GM12865 (cell line): Measurements from ENCODE around the gene PGAM1.

Experiments
- DNase-seq: peaks from one replicate; pipeline ENCODE4 v3.0.0; 2010; ENCODE audit warnings: low read depth
- H3K4me3 ChIP-seq: 2 replicates; pipeline ENCODE4 v1.5.1; 2011; ENCODE audit warnings: mild to moderate bottlenecking, low read depth, low read length, control low read depth
- TF ChIP-seq, protein P1 (sequence below): IDR thresholded peaks from 2 replicates; pipeline ENCODE4 v1.5.1; 2011; ENCODE audit warnings: low read length, control low read depth, low read depth, inconsistent platforms; ENCODE audit not compliant: insufficient read depth; ENCODE audit errors: missing control alignments

PGAM1 gene

DNA sequence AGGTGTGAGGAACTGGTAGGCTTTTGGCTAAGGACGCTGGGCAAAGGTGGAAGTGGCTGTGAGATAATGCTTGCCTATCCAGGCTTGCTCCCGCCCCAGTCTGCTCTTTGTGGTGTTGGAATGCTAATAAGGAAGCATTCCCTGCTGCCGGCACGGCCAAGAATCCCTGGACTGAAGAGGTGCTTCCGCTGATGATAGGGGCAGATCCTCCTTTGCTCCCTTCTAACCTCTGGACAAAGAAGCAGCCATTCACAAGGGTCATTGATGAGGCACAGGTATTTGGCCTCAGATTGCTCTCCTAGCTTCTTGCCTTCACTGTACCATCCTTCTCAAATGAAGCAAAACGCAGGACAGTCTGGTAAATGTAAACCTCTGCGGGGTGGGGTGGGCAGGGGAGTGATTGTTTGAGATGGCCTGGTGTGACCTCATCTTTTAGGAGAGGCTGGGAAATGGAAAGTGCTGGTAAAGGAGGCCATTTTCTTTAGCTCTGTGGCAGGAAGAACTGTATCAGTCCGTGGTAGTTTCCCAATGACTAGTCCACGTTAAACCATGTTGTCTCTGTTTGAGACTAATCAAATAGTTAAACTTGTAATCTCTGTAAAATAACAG is 1.7 kb downstream of the PGAM1 start:
- H3K4me3 ChIP-seq: peak overlapping the region; percentile 99
- TF ChIP-seq, protein P1, sequence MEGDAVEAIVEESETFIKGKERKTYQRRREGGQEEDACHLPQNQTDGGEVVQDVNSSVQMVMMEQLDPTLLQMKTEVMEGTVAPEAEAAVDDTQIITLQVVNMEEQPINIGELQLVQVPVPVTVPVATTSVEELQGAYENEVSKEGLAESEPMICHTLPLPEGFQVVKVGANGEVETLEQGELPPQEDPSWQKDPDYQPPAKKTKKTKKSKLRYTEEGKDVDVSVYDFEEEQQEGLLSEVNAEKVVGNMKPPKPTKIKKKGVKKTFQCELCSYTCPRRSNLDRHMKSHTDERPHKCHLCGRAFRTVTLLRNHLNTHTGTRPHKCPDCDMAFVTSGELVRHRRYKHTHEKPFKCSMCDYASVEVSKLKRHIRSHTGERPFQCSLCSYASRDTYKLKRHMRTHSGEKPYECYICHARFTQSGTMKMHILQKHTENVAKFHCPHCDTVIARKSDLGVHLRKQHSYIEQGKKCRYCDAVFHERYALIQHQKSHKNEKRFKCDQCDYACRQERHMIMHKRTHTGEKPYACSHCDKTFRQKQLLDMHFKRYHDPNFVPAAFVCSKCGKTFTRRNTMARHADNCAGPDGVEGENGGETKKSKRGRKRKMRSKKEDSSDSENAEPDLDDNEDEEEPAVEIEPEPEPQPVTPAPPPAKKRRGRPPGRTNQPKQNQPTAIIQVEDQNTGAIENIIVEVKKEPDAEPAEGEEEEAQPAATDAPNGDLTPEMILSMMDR: no peak
- DNase-seq: peak; percentile 66

DNA sequence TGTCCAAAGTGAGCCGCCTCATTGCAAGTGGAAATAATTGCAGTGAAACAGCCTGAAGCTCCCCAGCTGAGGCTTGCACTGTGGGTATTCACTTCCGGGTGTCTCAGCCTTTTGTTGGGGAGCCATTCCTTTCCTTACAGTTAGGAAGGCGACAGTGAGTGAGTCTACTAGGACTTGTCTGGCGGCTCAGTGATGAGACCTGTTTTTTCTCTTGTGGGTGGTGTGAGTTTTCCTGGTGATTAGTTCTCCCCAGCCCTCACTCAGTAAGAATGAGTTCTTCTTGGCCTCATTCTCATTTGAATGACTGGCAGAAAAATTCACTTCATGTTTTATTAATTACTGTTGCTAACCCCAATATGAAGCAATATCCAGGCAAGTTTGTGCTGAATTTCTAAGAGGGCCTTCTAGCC is 2.6 kb downstream of the PGAM1 start:
- DNase-seq: peak; percentile 55
- TF ChIP-seq, protein P1: no peak

DNA sequence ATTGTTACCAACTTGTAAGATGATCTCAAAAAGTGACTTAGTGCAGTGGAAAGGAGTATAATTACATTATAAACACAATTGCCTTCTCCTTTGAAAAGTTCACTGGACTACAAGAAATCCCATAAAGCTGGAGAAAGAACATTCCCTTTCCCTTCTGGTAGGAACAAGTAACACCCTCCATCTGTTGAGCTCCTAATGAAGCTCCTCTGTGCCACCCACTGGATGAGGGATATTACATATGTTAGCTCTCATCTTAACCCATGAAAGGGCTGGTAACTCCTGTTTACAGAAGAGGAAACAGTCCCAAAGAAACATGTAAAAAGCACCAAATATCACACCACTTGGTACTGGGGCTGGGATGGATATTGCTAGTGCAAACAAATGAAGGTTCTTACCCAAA is 8.1 kb downstream of the PGAM1 start:
- H3K4me3 ChIP-seq: no peak overlapping the region
- TF ChIP-seq, protein P1: no peak
- no peak for DNase-seq

More for the DNA sequence above, 2.6 kb downstream of the PGAM1 start:
- H3K4me3 ChIP-seq: peak overlapping the region; percentile 99

DNA sequence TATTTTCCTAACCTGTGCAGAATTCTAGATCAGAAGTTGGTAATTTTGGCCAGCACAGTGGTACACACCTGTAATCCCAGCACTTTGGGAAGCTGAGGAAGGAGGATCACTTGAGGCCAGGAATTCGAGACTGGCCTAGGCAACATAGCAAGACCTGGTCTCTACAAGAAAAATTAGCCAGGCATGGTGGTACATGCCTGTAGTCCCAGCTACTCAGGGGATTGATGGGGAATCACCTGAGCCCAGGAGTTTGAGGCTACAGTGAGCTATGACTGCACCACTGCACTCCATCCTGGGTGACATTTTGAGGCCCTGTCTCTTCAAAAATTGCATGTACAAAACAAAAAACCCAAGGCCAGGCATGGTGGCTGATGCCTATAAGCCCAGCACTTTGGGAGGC is 8.6 kb downstream of the PGAM1 start:
- H3K4me3 ChIP-seq: no peak overlapping the region
- TF ChIP-seq, protein P1: no peak
- DNase-seq: no peak

DNA sequence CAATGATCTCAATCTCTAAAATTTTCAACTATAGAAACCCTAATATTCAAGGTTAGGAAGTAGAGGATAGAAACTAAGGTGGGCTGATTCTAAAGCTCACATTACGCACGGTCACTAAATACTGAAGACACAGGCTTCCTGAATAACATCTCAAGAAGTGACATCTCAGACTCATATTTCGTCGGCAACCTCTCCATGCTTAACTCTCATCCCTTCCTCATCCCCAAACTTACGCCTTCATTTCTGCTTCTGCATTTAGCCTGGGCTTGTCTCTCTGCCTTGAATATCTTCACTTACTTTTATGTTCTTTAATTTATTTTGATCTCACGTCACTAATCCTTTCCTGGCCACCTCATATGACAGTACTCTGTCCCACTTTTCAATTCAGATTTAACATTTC is 9.2 kb downstream of the PGAM1 start:
- TF ChIP-seq, protein P1: no peak

DNA sequence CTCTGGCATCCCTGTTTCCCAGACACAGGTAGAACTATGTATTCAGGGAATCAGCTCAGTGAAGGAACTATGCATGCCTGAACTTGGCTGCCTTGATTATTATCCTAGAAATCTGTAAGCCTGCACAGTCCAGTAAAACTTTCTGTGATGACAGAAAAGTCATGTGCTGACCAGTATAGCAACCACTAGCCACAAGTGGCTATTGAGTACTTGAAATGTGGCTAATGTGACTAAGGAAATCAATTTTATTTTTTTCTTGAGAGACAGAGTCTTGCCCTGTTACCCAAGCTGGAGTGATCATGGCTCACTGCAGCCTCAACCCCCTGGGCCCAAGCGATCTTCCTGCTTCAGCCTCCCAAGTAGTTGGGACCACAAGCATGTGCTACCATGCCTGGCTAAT is 16.3 kb downstream of the PGAM1 start:
- H3K4me3 ChIP-seq: no peak overlapping the region
- DNase-seq: no peak
- TF ChIP-seq, protein P1: no peak

More for the DNA sequence above, 9.2 kb downstream of the PGAM1 start:
- no peak overlapping the region for H3K4me3 ChIP-seq
- no peak for DNase-seq

DNA sequence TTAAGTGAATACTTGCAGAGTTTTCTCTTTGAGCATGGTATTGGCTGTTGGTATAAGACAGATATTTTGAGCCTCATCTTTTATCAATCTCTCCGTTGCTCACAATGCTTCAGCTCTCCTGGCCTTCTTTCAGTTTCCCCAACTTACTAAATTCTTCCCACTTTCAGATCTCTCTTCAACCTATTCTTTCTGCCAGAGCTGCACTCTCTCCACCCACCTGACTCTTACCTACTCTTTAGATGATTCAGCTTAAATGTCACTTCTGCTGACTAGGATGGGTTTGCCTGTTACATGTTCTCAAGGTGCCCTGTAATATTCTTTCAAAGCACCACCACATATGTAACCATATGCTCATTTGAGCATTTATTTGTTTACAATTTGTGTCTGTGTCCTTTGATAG is 18.2 kb downstream of the PGAM1 start:
- TF ChIP-seq, protein P1: no peak
- DNase-seq: no peak
- H3K4me3 ChIP-seq: no peak overlapping the region
